HL-60 (cell line): ENCODE measurements around the gene MC5R.

ENCODE experiments used
- GABPA ChIP-seq: IDR thresholded peaks from 2 replicates; pipeline ENCODE4 v1.6.1; 2012; ENCODE audit warnings: low read depth
- POLR2AphosphoS5 ChIP-seq: IDR thresholded peaks from 2 replicates; pipeline ENCODE4 v1.6.1; 2012; ENCODE audit warnings: low read depth
- SPI1 ChIP-seq: IDR thresholded peaks from 2 replicates; pipeline ENCODE4 v1.6.1; 2012; ENCODE audit warnings: low read depth, mild to moderate bottlenecking, borderline replicate concordance
- TF ChIP-seq, protein P1 (sequence below): IDR thresholded peaks from one replicate; pipeline ENCODE4 v1.5.1; 2011; ENCODE audit warnings: low read length, control low read depth, inconsistent platforms; ENCODE audit not compliant: insufficient read depth
- TF ChIP-seq, protein P2 (sequence below): IDR thresholded peaks from 2 replicates; pipeline ENCODE4 v1.6.1; 2012; ENCODE audit warnings: low read depth; ENCODE audit not compliant: insufficient replicate concordance

DNA sequence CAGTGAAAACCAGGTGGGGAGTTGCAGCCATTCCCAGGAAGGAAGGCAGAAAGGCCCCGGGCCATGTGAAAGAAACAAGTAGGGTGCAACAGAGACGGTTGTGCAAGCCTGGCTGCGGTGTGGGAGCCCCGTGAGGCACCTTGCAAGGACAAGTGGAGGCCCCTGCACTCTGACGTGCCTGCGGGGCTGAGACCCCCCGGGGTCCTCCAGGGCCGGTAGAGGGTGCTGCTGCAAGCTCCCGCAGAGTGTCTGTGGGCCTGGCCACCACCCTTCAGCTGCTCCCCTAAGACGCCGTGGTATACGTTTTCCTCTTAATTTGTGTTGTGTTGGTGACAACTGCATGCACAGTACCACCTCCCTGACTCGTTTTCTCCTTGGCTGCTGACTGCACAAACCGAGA is 27.4 kb upstream of the MC5R start:
- TF ChIP-seq, protein P1, sequence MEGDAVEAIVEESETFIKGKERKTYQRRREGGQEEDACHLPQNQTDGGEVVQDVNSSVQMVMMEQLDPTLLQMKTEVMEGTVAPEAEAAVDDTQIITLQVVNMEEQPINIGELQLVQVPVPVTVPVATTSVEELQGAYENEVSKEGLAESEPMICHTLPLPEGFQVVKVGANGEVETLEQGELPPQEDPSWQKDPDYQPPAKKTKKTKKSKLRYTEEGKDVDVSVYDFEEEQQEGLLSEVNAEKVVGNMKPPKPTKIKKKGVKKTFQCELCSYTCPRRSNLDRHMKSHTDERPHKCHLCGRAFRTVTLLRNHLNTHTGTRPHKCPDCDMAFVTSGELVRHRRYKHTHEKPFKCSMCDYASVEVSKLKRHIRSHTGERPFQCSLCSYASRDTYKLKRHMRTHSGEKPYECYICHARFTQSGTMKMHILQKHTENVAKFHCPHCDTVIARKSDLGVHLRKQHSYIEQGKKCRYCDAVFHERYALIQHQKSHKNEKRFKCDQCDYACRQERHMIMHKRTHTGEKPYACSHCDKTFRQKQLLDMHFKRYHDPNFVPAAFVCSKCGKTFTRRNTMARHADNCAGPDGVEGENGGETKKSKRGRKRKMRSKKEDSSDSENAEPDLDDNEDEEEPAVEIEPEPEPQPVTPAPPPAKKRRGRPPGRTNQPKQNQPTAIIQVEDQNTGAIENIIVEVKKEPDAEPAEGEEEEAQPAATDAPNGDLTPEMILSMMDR = no peak
- TF ChIP-seq POLR2AphosphoS5 (no peak), GABPA (no peak), SPI1 (no peak)
- TF ChIP-seq, protein P2, sequence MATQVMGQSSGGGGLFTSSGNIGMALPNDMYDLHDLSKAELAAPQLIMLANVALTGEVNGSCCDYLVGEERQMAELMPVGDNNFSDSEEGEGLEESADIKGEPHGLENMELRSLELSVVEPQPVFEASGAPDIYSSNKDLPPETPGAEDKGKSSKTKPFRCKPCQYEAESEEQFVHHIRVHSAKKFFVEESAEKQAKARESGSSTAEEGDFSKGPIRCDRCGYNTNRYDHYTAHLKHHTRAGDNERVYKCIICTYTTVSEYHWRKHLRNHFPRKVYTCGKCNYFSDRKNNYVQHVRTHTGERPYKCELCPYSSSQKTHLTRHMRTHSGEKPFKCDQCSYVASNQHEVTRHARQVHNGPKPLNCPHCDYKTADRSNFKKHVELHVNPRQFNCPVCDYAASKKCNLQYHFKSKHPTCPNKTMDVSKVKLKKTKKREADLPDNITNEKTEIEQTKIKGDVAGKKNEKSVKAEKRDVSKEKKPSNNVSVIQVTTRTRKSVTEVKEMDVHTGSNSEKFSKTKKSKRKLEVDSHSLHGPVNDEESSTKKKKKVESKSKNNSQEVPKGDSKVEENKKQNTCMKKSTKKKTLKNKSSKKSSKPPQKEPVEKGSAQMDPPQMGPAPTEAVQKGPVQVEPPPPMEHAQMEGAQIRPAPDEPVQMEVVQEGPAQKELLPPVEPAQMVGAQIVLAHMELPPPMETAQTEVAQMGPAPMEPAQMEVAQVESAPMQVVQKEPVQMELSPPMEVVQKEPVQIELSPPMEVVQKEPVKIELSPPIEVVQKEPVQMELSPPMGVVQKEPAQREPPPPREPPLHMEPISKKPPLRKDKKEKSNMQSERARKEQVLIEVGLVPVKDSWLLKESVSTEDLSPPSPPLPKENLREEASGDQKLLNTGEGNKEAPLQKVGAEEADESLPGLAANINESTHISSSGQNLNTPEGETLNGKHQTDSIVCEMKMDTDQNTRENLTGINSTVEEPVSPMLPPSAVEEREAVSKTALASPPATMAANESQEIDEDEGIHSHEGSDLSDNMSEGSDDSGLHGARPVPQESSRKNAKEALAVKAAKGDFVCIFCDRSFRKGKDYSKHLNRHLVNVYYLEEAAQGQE = no peak
